ENCODE data around the gene PRTN3. TPM values are rescaled to one million over a fixed set of nuclear protein-coding genes. Genes with fewer than 3 reads are reported as not detected.
A peak's percentile ranks its signal among the peaks of the same experiment; 100 is the strongest.

Gene PRTN3, protein sequence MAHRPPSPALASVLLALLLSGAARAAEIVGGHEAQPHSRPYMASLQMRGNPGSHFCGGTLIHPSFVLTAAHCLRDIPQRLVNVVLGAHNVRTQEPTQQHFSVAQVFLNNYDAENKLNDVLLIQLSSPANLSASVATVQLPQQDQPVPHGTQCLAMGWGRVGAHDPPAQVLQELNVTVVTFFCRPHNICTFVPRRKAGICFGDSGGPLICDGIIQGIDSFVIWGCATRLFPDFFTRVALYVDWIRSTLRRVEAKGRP
- total RNA-seq (under 1 TPM in 1 of 6 donors, not detected in 5; 0.24 TPM), polyA plus RNA-seq (under 1 TPM in 1 of 2 donors, not detected in 1; 0.14 TPM)

GRCh38 chr19:840519-841206, at the start of gene PRTN3:
Gene PRTN3, plus strand, starts transcription at chr19:840999. Its CDS starts 10 bp downstream, at chr19:841009.
- 57 to 67% methylated on average over 24 of the region's 24 CpGs for WGBS, 2 donors
- intact Hi-C loops (cut with DNase I), result no loop called here

DNA sequence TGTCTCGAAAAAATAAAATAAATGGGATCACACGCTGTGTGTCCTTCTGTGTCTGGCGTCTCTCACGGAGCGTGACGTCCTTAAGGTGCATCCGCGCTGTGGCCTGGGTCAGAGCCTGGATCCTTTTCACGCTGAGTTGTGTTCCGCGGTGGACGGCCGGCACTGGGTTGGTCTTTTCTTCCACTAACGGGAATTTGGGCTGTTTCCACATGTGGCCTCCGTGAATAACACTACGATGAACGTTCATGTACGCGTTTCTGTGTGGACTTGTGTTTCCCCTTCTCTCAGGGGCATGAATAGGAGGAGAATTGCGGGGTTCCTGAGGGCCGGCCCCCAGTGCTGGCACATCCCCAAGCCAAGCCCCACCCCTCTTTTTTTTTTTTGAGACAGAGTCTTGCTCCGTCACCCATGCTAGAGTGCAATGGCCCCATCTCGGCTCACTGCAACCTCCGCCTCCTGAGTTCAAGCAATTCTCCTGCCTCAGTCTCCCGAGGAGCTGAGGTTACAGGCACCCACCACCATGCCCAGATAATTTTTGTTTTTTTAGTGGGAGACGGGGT, 49.7 kb upstream of the PRTN3 start:
- Histone ChIP-seq H3K9me3 (no peaks in the 10 kb centered on the region), H3K27me3 (no peaks in the 10 kb centered on the region), H3K4me1 (peaks cover 0 to 3% (median 0%) of the 10 kb centered on the region in 3 donors), H3K36me3 (no peaks in the 10 kb centered on the region), H3K27ac (no peak overlapping the region), H3K4me3 (no peak overlapping the region)
- DNase-seq (no peak), ATAC-seq (no peak), FAIRE-seq (no peak)
- WGBS, 2 donors, result 85 to 87% methylated on average over 26 of the region's 26 CpGs
- TF ChIP-seq, protein P1, sequence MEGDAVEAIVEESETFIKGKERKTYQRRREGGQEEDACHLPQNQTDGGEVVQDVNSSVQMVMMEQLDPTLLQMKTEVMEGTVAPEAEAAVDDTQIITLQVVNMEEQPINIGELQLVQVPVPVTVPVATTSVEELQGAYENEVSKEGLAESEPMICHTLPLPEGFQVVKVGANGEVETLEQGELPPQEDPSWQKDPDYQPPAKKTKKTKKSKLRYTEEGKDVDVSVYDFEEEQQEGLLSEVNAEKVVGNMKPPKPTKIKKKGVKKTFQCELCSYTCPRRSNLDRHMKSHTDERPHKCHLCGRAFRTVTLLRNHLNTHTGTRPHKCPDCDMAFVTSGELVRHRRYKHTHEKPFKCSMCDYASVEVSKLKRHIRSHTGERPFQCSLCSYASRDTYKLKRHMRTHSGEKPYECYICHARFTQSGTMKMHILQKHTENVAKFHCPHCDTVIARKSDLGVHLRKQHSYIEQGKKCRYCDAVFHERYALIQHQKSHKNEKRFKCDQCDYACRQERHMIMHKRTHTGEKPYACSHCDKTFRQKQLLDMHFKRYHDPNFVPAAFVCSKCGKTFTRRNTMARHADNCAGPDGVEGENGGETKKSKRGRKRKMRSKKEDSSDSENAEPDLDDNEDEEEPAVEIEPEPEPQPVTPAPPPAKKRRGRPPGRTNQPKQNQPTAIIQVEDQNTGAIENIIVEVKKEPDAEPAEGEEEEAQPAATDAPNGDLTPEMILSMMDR (IDR thresholded peaks at IDR 0.05), result no peak
- intact Hi-C loops (cut with DNase I), result no loop called here

More at GRCh38 chr19:840519-841206, at the start of gene PRTN3:
- no peaks in the 10 kb centered on the region for H3K36me3 ChIP-seq
- no peaks in the 10 kb centered on the region for H3K9me3 ChIP-seq
- TF ChIP-seq, protein P1 (IDR thresholded peaks at IDR 0.05), result no peak
- no peak within 1 kb of the TSS for H3K4me3 ChIP-seq
- FAIRE-seq, result no peak
- H3K4me1 ChIP-seq, result peaks cover 0 to 8% (median 7%) of the 10 kb centered on the region in 3 donors
- no peak for ATAC-seq
- no peaks in the 10 kb centered on the region for H3K27me3 ChIP-seq
- DNase-seq, result no peak
- H3K27ac ChIP-seq, result no peak within 1 kb of the TSS

- TF ChIP-seq, protein P1 (IDR thresholded peaks at IDR 0.05), result no peak
- no peaks in the 10 kb centered on the region for H3K27me3 ChIP-seq
- FAIRE-seq (no peak), DNase-seq (peak in 3 of 6 donors; percentile 16 to 70 (median 53)), ATAC-seq (no peak)
- H3K27ac ChIP-seq, result no peak overlapping the region
- no peaks in the 10 kb centered on the region for H3K36me3 ChIP-seq
- intact Hi-C loops (cut with DNase I), result no loop called here
- H3K4me3 ChIP-seq, result no peak overlapping the region
- H3K9me3 ChIP-seq, result no peaks in the 10 kb centered on the region
- H3K4me1 ChIP-seq, result peaks cover 0 to 3% (median 0%) of the 10 kb centered on the region in 3 donors
- WGBS, 2 donors, result 51 to 76% methylated on average over 5 to 8 of the region's 8 CpGs
Observed at GRCh38 chr19:791567-792305, 49.1 kb upstream of the PRTN3 start.

GRCh38 chr19:792306-792885, 48.4 kb upstream of the PRTN3 start:
- ATAC-seq (no peak), DNase-seq (peak in 1 of 6 donors; percentile 31), FAIRE-seq (no peak)
- Histone ChIP-seq H3K4me3 (no peak overlapping the region), H3K27ac (no peak overlapping the region), H3K9me3 (no peaks in the 10 kb centered on the region), H3K27me3 (no peaks in the 10 kb centered on the region), H3K4me1 (peaks cover 0 to 3% (median 0%) of the 10 kb centered on the region in 3 donors), H3K36me3 (no peaks in the 10 kb centered on the region)
- TF ChIP-seq, protein P1 (IDR thresholded peaks at IDR 0.05), result no peak
- 81 to 83% methylated on average over 16 of the region's 16 CpGs for WGBS, 2 donors
- intact Hi-C loops (cut with DNase I), result no loop called here

All from pancreas (tissue), 10 donors.